ENCODE measurements around the gene MLST8.

MLST8 gene

DNA sequence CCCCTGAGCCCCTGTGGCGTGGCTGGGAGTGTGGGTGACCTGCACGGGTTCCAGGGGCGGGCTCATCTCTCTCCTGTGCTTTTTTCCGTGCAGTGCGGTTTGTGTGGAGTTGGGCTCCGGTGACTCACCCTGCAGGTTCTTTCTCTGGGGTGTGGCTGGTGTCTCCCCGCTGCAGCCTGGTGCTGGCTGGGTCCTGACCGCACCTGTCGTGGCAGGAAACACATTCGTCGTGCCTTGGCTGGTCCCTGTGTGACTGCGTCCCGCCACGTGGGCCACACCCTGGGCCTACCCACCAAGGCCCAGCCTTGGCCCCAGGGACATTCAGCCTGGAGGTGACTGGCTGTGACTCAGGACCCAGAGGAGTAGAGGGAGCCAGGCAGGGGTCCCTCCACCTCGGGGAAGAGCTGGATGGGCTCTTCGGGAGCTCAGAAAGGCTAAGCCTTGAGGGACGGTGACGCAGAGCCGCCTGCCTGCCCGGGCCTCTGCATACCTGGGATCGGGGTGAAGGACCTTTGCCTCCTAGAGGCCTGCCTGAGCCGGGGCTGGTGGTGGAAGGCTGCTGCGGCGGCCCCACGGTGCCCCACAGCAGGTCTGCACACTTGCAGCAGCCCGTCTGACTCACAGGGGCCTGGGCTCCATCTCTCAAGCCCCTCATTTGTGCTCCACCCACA is 41.9 kb upstream of the MLST8 start:
- DNase-seq, result no peak
- peaks cover 74% of the 10 kb centered on the region for H3K79me2 ChIP-seq (ENCODE audit: insufficient read depth, low read length)
- no peaks in the 10 kb centered on the region for H3K27me3 ChIP-seq (ENCODE audit: insufficient read depth, low read length, poor library complexity)
- H3K36me3 ChIP-seq (ENCODE audit: insufficient read depth, low read length), result peaks cover 48% of the 10 kb centered on the region
- H2AFZ ChIP-seq (ENCODE audit: low read depth, low read length), result no peak overlapping the region
- H4K20me1 ChIP-seq (ENCODE audit: insufficient read depth, low read length), result peaks cover 63% of the 10 kb centered on the region
- no peak overlapping the region; a peak in 1 of 4 replicates for H3K4me3 ChIP-seq (ENCODE audit: low read depth in 1 of 2, low read length in 2 of 2)
- no peak overlapping the region for H3K4me2 ChIP-seq (ENCODE audit: insufficient read depth, low read length)
- no peak overlapping the region for H3K9ac ChIP-seq (ENCODE audit: low read depth, low read length)
- ATAC-seq (ENCODE audit: insufficient read depth, low read depth), result no peak
- H3K9me3 ChIP-seq (ENCODE audit: insufficient read depth, low read length, severe bottlenecking), result peaks cover 11% of the 10 kb centered on the region
- H3K4me1 ChIP-seq (ENCODE audit: insufficient read depth, low read length), result peaks cover 6% of the 10 kb centered on the region
- H3K27ac ChIP-seq (ENCODE audit: low read length), result no peak overlapping the region
- TF ChIP-seq, protein P1, sequence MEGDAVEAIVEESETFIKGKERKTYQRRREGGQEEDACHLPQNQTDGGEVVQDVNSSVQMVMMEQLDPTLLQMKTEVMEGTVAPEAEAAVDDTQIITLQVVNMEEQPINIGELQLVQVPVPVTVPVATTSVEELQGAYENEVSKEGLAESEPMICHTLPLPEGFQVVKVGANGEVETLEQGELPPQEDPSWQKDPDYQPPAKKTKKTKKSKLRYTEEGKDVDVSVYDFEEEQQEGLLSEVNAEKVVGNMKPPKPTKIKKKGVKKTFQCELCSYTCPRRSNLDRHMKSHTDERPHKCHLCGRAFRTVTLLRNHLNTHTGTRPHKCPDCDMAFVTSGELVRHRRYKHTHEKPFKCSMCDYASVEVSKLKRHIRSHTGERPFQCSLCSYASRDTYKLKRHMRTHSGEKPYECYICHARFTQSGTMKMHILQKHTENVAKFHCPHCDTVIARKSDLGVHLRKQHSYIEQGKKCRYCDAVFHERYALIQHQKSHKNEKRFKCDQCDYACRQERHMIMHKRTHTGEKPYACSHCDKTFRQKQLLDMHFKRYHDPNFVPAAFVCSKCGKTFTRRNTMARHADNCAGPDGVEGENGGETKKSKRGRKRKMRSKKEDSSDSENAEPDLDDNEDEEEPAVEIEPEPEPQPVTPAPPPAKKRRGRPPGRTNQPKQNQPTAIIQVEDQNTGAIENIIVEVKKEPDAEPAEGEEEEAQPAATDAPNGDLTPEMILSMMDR (IDR thresholded peaks at IDR 0.05; ENCODE audit: borderline replicate concordance, extremely low read depth, low read length, poor library complexity, severe bottlenecking), result no peak
- TF ChIP-seq EZH2 (IDR thresholded peaks at IDR 0.05; ENCODE audit: borderline replicate concordance, low read depth, low read length, severe bottlenecking), result no peak

- Histone ChIP-seq H3K27ac (ENCODE audit: low read length) (no peak overlapping the region), H3K9ac (ENCODE audit: low read depth, low read length) (no peak overlapping the region), H3K79me2 (ENCODE audit: insufficient read depth, low read length) (peaks cover 50% of the 10 kb centered on the region), H3K36me3 (ENCODE audit: insufficient read depth, low read length) (peaks cover 68% of the 10 kb centered on the region), H4K20me1 (ENCODE audit: insufficient read depth, low read length) (peaks cover 41% of the 10 kb centered on the region), H3K27me3 (ENCODE audit: insufficient read depth, low read length, poor library complexity) (no peaks in the 10 kb centered on the region), H3K9me3 (ENCODE audit: insufficient read depth, low read length, severe bottlenecking) (peaks cover 11% of the 10 kb centered on the region), H3K4me2 (ENCODE audit: insufficient read depth, low read length) (no peak overlapping the region), H3K4me1 (ENCODE audit: insufficient read depth, low read length) (no peaks in the 10 kb centered on the region), H3K4me3 (ENCODE audit: low read depth in 1 of 2, low read length in 2 of 2) (no peak overlapping the region), H2AFZ (ENCODE audit: low read depth, low read length) (no peak overlapping the region)
- DNase-seq (no peak), ATAC-seq (ENCODE audit: insufficient read depth, low read depth) (no peak)
- TF ChIP-seq, protein P1 (IDR thresholded peaks at IDR 0.05; ENCODE audit: borderline replicate concordance, extremely low read depth, low read length, poor library complexity, severe bottlenecking), result no peak
- TF ChIP-seq EZH2 (IDR thresholded peaks at IDR 0.05; ENCODE audit: borderline replicate concordance, low read depth, low read length, severe bottlenecking), result no peak
These were observed 39.4 kb upstream of the MLST8 start for GRCh38 chr16:2165861-2166260.

- no peak overlapping the region for H3K4me2 ChIP-seq (ENCODE audit: insufficient read depth, low read length)
- TF ChIP-seq, protein P1 (IDR thresholded peaks at IDR 0.05; ENCODE audit: borderline replicate concordance, extremely low read depth, low read length, poor library complexity, severe bottlenecking), result no peak
- TF ChIP-seq EZH2 (IDR thresholded peaks at IDR 0.05; ENCODE audit: borderline replicate concordance, low read depth, low read length, severe bottlenecking), result no peak
- peaks cover 11% of the 10 kb centered on the region for H3K9me3 ChIP-seq (ENCODE audit: insufficient read depth, low read length, severe bottlenecking)
- H4K20me1 ChIP-seq (ENCODE audit: insufficient read depth, low read length), result peaks cover 38% of the 10 kb centered on the region
- peaks cover 44% of the 10 kb centered on the region for H3K79me2 ChIP-seq (ENCODE audit: insufficient read depth, low read length)
- no peaks in the 10 kb centered on the region for H3K27me3 ChIP-seq (ENCODE audit: insufficient read depth, low read length, poor library complexity)
- H2AFZ ChIP-seq (ENCODE audit: low read depth, low read length), result no peak overlapping the region
- ATAC-seq (ENCODE audit: insufficient read depth, low read depth), result no peak
- H3K4me1 ChIP-seq (ENCODE audit: insufficient read depth, low read length), result no peaks in the 10 kb centered on the region
- H3K27ac ChIP-seq (ENCODE audit: low read length), result no peak overlapping the region
- DNase-seq, result no peak
- no peak overlapping the region for H3K4me3 ChIP-seq (ENCODE audit: low read depth in 1 of 2, low read length in 2 of 2)
- peaks cover 72% of the 10 kb centered on the region for H3K36me3 ChIP-seq (ENCODE audit: insufficient read depth, low read length)
- no peak overlapping the region for H3K9ac ChIP-seq (ENCODE audit: low read depth, low read length)
These were observed 38.8 kb upstream of the MLST8 start for GRCh38 chr16:2166263-2167067.

Data from DND-41 (cell line).